AG08396 (cell line): ENCODE data around the gene CYP39A1.
A peak's percentile ranks its signal among the peaks of the same experiment; 100 is the strongest.

ENCODE experiments used
- DNase-seq: peaks from one replicate; pipeline ENCODE4 v3.0.0; 2012; ENCODE audit warnings: low spot score, mixed read lengths

CYP39A1 gene

DNA sequence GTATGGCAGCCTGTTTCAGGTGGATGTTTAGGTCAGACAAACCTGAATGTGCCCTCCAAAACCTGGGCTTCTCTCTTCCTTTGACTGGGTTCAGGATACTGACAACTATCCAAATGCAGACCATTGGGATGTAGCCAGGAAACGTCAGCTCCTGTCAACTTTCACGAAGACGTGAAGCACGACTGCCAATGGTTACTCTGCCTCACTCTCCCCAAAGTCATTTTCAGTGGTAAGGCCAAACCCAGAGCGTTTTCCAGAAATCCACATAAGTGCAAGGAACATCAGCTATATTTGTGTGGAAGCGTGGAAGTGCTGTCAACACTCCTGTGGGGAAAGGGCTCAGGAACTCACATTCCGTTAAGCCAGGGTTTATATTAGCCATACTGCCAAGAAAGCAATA is 141.3 kb downstream of the CYP39A1 start:
- no peak for DNase-seq

DNA sequence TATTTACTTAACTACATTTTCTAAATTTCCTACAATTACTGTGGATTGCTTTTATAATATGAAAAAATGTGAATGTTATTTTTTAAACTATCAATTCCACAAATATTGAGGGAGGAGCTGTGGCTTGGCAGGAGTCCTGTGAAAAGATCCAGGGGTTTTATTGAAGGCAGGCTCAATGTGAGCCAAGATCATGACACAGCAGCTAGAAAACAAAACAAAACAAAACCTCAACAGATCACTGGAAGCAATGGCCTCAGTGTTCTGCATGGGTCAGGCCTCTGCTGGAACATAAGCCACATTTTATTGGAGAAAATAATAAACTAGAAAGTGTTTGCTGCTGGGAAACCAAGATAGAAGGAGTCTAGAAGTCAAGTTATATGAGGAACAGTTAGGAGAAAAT is 142.0 kb downstream of the CYP39A1 start:
- DNase-seq, result peak; percentile 36

DNA sequence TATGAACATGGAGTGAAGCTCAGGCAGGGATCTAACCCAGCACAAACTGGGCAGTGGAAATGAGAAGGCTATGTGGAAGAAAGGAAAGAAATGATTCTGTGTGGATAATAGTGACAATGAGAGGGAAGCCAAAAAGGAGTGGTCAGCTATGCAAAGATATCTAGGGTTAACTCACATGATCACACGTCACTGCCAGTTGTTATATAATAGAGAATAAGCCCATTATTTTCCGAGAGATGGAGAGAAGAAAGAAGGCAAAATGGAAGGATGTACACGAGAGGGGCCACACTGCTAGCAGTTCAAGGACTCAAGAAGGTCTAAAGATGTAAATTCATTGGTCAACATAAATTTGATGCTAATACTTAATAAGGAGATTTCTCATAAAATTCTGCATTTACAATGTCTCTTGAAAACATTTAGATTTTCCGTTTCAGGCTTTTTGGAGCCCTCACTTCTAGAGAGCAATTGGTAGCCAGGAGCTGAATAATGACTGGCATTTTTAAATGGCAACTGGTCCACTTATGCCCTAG is 142.6 kb downstream of the CYP39A1 start:
- no peak for DNase-seq

DNA sequence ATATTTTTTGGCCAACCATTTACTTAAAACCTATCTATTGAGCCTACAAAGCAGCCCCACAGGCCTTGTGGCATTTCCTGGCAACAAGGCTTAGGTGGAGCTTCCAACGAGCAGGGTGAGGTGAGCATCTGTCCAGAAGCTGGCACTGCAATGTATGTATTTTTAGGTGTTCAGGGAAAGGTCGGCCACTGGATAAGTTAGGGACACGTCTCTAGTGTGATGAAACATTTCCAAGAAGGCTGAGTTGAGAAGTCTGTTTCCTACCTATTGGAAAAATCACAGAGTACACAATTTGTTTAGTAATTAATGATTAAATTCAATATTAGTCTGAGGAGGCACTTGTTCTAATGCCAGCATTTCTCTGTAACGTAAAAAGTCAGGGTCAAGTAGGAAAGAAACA is 143.6 kb downstream of the CYP39A1 start:
- no peak for DNase-seq

DNA sequence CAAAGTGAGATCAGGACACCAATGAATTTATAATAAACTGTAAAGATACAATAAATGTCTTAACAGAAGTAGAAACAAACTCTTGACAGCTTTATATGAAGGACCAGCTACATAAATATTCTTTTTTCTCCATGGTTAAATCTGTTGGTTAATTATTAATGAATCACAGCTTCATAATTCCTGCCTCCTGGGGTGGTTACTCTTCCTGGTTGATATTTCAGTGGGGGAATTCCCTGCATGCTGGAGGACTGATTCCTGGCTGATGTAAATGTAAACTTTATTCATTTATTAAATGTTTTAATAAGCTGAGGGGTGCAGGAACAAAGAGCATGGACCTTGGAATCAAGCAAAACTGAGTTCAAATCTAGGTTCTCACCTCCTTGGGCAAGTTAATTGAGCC is 145.2 kb downstream of the CYP39A1 start:
- DNase-seq, result no peak

DNA sequence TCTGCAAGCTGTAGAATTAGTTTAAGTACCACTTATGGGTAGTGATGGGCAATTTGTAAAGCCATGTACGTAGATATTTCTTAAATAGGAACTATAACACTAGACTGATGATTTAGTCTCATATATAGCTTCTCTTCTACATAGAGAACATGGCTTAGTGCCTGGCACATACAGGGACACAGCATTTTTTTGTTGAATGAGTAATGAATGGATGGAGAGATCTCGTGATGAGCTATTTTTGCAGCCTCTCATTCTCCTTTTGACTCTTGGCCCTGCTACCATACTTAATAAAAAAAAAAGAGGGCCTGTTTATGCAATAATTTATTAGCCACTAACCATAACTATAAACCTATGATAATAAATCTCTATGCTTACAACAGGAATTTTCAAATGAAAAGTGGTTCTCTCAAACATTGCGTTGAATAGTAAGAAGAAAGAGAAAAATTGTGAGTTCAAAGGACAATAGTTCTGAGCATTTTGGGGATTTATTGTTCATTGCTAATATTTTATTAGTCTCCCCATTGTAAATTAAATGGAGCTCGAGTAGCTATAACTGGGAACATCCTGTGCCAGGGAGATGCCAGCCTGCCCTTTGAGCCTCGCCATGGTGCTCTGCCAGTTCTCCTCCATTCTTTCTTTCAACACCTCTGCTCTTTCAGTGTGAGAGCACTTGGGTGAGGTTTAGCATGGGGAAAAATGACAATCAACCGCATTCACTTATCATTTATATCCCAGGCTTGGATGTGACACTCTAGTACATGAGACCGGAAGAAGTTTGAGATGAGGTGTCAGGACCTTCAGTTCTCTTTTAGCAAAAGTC is 146.7 kb downstream of the CYP39A1 start:
- DNase-seq, result no peak

DNA sequence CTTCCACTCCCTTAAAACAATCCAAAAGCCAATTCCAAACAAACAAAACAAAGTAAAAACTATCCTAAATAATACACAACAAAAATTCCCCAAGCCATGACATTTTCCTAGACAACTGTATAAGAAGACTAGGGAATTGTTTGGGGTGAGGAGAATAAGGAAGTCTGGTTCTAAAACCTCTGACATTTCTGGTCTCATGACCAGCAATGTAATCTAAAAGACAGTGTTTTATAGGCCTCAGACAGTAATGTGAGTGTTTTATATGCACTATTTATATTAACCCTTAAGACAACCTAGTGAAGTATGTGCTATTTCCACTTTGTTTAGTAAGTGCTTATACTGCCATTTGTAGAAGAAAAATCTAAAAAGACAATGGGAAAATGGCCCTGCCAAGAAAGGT is 148.4 kb downstream of the CYP39A1 start:
- DNase-seq, result no peak

DNA sequence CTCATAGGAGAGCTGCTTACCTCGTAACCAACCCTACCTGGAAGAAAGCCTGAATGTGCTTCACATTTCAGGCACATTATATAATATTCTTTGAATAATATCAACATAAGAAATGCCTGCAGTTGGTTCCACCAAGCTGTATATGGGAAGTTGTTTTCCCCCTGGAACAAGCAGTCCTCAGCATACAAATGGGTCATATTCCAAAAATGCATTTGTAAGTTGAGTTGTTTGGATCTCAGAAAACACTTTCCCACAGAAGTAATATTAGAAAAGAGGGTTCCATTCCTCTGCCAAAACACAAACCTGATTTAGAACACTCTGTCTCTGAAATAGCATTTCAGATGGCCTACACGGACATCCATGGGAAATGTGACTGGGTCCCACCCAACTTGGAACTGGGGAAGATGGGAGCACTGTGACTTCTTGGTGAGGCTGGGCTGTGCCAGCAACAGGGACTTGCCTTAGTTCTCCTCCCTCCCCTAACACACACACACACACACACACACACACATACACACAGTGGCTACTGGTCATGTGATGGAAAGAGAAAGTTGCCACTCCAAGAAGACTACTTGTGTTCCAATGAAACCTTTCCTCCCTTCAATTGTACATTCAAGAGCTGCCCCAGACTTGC is 150.0 kb downstream of the CYP39A1 start:
- DNase-seq, result no peak

DNA sequence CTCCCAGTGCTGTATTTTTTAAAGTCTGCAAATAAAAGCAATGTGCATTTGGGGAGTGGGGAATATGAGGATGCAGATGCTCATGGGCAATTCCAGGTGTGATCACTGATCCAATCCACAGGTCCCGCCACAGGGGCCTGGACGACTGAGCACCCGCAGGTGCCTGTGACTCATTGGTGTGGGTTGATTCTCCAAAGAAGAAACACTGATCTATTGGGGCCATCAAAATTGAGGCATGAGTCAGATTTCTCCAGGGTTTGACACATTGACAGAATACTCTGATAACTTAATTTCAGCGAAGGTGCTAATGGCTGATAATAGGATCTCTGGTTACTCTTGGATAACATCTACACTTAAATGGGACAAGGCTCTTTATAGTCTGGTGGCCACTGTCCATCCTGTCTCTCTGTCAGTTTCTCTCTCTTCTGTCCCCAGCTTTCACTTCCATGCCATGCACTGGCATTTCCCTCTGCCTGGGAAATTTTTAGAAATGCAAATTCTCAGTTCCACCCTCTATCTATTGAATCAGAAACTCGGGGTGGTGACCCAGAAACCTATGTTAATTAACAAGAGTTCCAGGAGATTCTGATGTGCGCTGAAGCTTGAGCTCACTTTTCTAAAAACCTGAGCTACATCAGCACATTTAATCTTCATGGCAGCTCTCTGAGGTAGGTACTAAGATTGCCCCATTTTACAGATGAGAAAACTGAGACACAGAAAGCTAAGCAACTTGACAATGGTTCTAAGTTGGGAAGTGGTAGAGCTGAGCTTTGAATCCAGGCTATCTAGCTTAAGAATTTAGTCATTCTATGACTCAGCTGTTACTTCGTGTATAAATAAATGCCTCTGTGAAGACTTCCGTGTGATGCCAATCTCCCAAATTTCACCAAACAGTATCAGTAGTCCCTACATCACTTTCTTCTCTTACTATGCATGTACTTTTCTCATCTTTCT is 151.2 kb downstream of the CYP39A1 start:
- peak; percentile 15 for DNase-seq

DNA sequence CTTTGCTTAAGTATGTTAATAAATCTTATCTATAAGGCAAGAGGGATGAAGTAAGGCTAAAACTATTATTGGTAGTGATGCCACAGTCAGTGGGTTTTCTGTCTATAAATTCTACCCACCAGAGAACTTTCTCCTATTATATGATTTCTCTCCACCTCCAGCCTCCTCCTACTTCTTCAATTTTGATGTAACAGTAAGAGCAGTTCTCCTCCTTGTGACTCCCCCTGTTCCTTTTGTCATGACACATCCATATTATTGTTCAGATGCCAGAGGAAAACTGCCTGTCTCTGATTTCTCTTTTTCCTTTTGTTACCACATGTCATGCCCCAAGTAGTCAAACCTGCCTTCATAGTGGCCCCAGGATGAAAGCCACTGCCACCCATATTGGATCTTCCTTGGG is 152.2 kb downstream of the CYP39A1 start:
- no peak for DNase-seq
